GM19238 (cell line): Measurements from ENCODE around the gene ADGRD2.

Experiments
- DNase-seq: peaks from one replicate; pipeline ENCODE4 v3.0.0; 2011; ENCODE audit warnings: low spot score; ENCODE audit not compliant: insufficient read length

The ADGRD2 gene

GRCh38 chr9:124510650-124511425 is 60.6 kb downstream of the ADGRD2 start:
- no peak for DNase-seq

- no peak for DNase-seq
Observed at GRCh38 chr9:124511426-124511840, 61.2 kb downstream of the ADGRD2 start.

- DNase-seq: no peak
Observed at GRCh38 chr9:124511891-124512805, 61.9 kb downstream of the ADGRD2 start.

- no peak for DNase-seq
Observed at GRCh38 chr9:124512806-124513204, 62.6 kb downstream of the ADGRD2 start.

GRCh38 chr9:124513376-124513994 is 63.2 kb downstream of the ADGRD2 start:
- DNase-seq: no peak

- no peak for DNase-seq
Observed at GRCh38 chr9:124514125-124514524, 63.9 kb downstream of the ADGRD2 start.

GRCh38 chr9:124514874-124515273 is 64.6 kb downstream of the ADGRD2 start:
- no peak for DNase-seq

- DNase-seq: no peak
Observed at GRCh38 chr9:124517600-124517999, 67.3 kb downstream of the ADGRD2 start.

- DNase-seq: no peak
Observed at GRCh38 chr9:124518116-124518515, 67.9 kb downstream of the ADGRD2 start.

- no peak for DNase-seq
Observed at GRCh38 chr9:124520206-124520596, 70.0 kb downstream of the ADGRD2 start.

GRCh38 chr9:124521142-124521541 is 70.9 kb downstream of the ADGRD2 start:
- no peak for DNase-seq

- DNase-seq: no peak
Observed at GRCh38 chr9:124522121-124523098, 72.2 kb downstream of the ADGRD2 start.

GRCh38 chr9:124526174-124526573 is 75.9 kb downstream of the ADGRD2 start:
- no peak for DNase-seq

GRCh38 chr9:124527781-124528180 is 77.5 kb downstream of the ADGRD2 start:
- DNase-seq: no peak
